Esophagus squamous epithelium (tissue), 5 donors: ENCODE data around the gene NSD2. TPM values are rescaled to one million over a fixed set of nuclear protein-coding genes. Genes with fewer than 3 reads are reported as not detected.
A peak's percentile ranks its signal among the peaks of the same experiment; 100 is the strongest.

ENCODE experiments used
- DNase-seq: peaks from one replicate; lab custom pipeline; 2025; lab: John Stamatoyannopoulos, UW
- H3K27ac ChIP-seq, 4 donors: fragments of 200-600 bp; sonication (generic); one replicate each; pipeline ENCODE4 v1.5.1; 2016 to 2019; ENCODE audit warnings: mild to moderate bottlenecking in 1 of 4
- H3K27me3 ChIP-seq, 4 donors: fragments of 200-600 bp; sonication (generic); 1 replicate in 3 of 4; 2 replicates in 1 of 4; pipeline versions ENCODE4 v1.5.1 to v1.6.0; 2017 to 2021; ENCODE audit warnings: antibody characterized with exemption in 1 of 4
- H3K36me3 ChIP-seq, 3 donors: fragments of 200-600 bp; sonication (generic); one replicate each; pipeline ENCODE4 v1.5.1; 2016 to 2019
- H3K4me1 ChIP-seq, 3 donors: fragments of 200-600 bp; sonication (generic); one replicate each; pipeline ENCODE4 v1.5.1; 2017 to 2019
- H3K4me3 ChIP-seq, 4 donors: fragments of 200-600 bp; sonication (generic); 1 replicate in 3 of 4; 2 replicates in 1 of 4; pipeline ENCODE4 v1.5.1; 2016 to 2019; ENCODE audit warnings: mild to moderate bottlenecking in 2 of 4, moderate library complexity in 1 of 4
- H3K9me3 ChIP-seq, 3 donors: fragments of 200-600 bp; sonication (generic); one replicate each; pipeline ENCODE4 v1.5.1; 2016 to 2019
- CTCF ChIP-seq, 6 experiments: fragments of 450-650 bp in 4 of 6; fragments of 200-600 bp in 2 of 6; sonication (generic) in 2 of 6; IDR thresholded peaks; one replicate each; pipeline ENCODE4 v1.5.1; 2016 to 2019; ENCODE audit warnings: antibody characterized with exemption in 6 of 6, mild to moderate bottlenecking in 4 of 6, moderate library complexity in 4 of 6
- POLR2A ChIP-seq, 4 donors: fragments of 450-650 bp; IDR thresholded peaks; one replicate each; pipeline ENCODE4 v1.6.1; 2017; ENCODE audit warnings: antibody characterized with exemption in 4 of 4, mild to moderate bottlenecking in 4 of 4, moderate library complexity in 3 of 4
- WGBS, 2 donors: methylation state at CpG; one replicate each; pipeline ENCODE4 v1.1.5; 2018; 5-methylcytosine and 5-hydroxymethylcytosine counted together
- intact Hi-C: fragments of 100-400 bp; cut with DNase I; formaldehyde crosslinking; loops from one replicate; pipeline ENCODE4 v1.15.0; 2022
- total RNA-seq, 4 donors: library from RNA; depleted of rRNA; stranded (reverse); fragments of >200 nt; gene quantifications; one replicate each; pipeline ENCODE4 v1.1.0, GENCODE V29; 2016
- donor health status: DM: yes; HTN: yes; CAD: no.

Gene NSD2
- total RNA-seq, 4 donors from 2014 or later: 31.9 to 36.4 (median 34.5) TPM

GRCh38 chr4:1836650-1837049 lies 34.5 kb upstream of the NSD2 start:
- Histone ChIP-seq H3K4me1 (no peaks in the 10 kb centered on the region), H3K36me3 (peaks cover 44 to 100% (median 52%) of the 10 kb centered on the region in 3 donors), H3K27me3 (no peaks in the 10 kb centered on the region), H3K4me3 (no peak overlapping the region), H3K27ac (no peak overlapping the region), H3K9me3 (no peaks in the 10 kb centered on the region)
- no peak for TF ChIP-seq CTCF (IDR thresholded peaks at IDR 0.05)
- TF ChIP-seq POLR2A (IDR thresholded peaks at IDR 0.05): no peak
- DNase-seq: no peak
- intact Hi-C loops: no loop called here
- 89 to 92% methylated on average over 4 to 7 of the region's 7 CpGs for WGBS, 2 donors

DNA sequence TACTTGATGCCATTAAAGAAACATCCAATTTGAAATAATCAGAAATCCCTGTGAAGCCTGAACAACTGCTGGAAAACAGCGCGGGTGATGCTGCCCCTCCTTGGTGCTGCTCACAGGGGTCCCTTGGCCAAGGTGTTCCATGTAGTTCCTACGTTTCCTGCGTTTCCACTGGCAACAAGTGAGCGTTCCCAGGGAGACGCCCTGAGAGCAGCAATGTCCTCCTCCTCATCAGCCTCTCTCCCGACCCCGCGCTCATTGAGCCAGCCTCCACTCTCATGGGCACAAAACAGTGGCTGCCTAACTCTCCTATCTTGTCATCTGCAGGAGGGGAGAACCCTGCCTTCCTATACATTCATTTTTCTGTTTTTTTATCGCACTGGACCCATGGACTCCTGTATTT lies 34.1 kb upstream of the NSD2 start:
- 83 to 95% methylated on average over 10 of the region's 10 CpGs for WGBS, 2 donors
- intact Hi-C loops: no loop called here
- DNase-seq: no peak
- Histone ChIP-seq H3K9me3 (no peaks in the 10 kb centered on the region), H3K4me1 (no peaks in the 10 kb centered on the region), H3K36me3 (peaks cover 43 to 100% (median 51%) of the 10 kb centered on the region in 3 donors), H3K4me3 (no peak overlapping the region), H3K27ac (no peak overlapping the region), H3K27me3 (no peaks in the 10 kb centered on the region)
- no peak for TF ChIP-seq POLR2A (IDR thresholded peaks at IDR 0.05)
- TF ChIP-seq CTCF (IDR thresholded peaks at IDR 0.05): no peak

- H3K4me3 ChIP-seq: no peak overlapping the region
- H3K36me3 ChIP-seq: peaks cover 27 to 100% (median 42%) of the 10 kb centered on the region in 3 donors
- intact Hi-C loops: loop anchor here (2.0 kb wide), 1 partner anchor 14 kb away; no protein-coding TSS in a partner anchor
- 70 to 71% methylated on average over 7 of the region's 7 CpGs for WGBS, 2 donors
- DNase-seq: no peak
- TF ChIP-seq POLR2A (IDR thresholded peaks at IDR 0.05) (no peak), CTCF (IDR thresholded peaks at IDR 0.05) (no peak)
- H3K27me3 ChIP-seq: no peaks in the 10 kb centered on the region
- H3K27ac ChIP-seq: peak overlapping the region in 3 of 4 donors; percentile 31 to 59 (median 36)
- no peaks in the 10 kb centered on the region for H3K4me1 ChIP-seq
- H3K9me3 ChIP-seq: no peaks in the 10 kb centered on the region
These were observed 31.9 kb upstream of the NSD2 start for GRCh38 chr4:1839282-1839681.

GRCh38 chr4:1841201-1841886 lies 29.8 kb upstream of the NSD2 start:
- Histone ChIP-seq H3K4me1 (no peaks in the 10 kb centered on the region), H3K27ac (no peak overlapping the region), H3K4me3 (no peak overlapping the region), H3K36me3 (peaks cover 14 to 100% (median 35%) of the 10 kb centered on the region in 3 donors), H3K27me3 (no peaks in the 10 kb centered on the region), H3K9me3 (no peaks in the 10 kb centered on the region)
- no peak for TF ChIP-seq CTCF (IDR thresholded peaks at IDR 0.05)
- TF ChIP-seq POLR2A (IDR thresholded peaks at IDR 0.05): no peak
- WGBS, 2 donors: 90 to 91% methylated on average over 17 to 19 of the region's 31 CpGs
- intact Hi-C loops: no loop called here
- no peak for DNase-seq

- TF ChIP-seq POLR2A (IDR thresholded peaks at IDR 0.05): no peak
- TF ChIP-seq CTCF (IDR thresholded peaks at IDR 0.05): no peak
- Histone ChIP-seq H3K4me1 (no peaks in the 10 kb centered on the region), H3K27ac (no peak overlapping the region), H3K36me3 (peaks cover 9 to 100% (median 36%) of the 10 kb centered on the region in 3 donors), H3K4me3 (no peak overlapping the region), H3K27me3 (no peaks in the 10 kb centered on the region), H3K9me3 (no peaks in the 10 kb centered on the region)
- intact Hi-C loops: no loop called here
- WGBS, 2 donors: 79% methylated on average over 3 of the region's 9 CpGs; no CpG with 5 or more reads in 1 of the 2 donors
- DNase-seq: no peak
These were observed 29.3 kb upstream of the NSD2 start for GRCh38 chr4:1841887-1842210.
